COLO668 (cell line): Measurements from ENCODE around the gene IQSEC1.

Source experiments
- DNase-seq: peaks from one replicate; lab custom pipeline; 2025; ENCODE audit not compliant: unreplicated experiment; lab: John Stamatoyannopoulos, UW

Gene IQSEC1

GRCh38 chr3:13051581-13051980 lies 21.6 kb downstream of the IQSEC1 start:
- DNase-seq: no peak

GRCh38 chr3:13051066-13051465 lies 22.2 kb downstream of the IQSEC1 start:
- DNase-seq: no peak

DNA sequence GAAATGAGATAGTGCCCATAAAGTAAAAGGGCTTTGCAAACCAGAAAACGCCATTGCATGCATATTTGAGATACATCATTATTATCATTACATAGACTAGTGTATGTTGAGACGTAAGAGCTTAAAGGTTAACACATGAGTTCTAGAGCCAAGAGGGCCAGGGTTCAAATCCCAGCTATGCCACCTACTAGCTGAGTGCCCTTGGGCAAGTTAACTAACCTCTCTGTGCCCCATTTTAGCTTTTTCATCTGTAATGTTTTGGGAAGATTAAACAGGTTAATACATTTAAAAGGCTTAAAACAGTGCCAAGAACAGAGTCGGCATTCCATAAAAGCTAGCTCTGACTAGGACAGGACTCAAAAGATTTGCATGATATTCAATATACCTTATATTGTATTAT lies 22.8 kb downstream of the IQSEC1 start:
- no peak for DNase-seq

- no peak for DNase-seq
These were observed 23.8 kb downstream of the IQSEC1 start for GRCh38 chr3:13049400-13049799.

DNA sequence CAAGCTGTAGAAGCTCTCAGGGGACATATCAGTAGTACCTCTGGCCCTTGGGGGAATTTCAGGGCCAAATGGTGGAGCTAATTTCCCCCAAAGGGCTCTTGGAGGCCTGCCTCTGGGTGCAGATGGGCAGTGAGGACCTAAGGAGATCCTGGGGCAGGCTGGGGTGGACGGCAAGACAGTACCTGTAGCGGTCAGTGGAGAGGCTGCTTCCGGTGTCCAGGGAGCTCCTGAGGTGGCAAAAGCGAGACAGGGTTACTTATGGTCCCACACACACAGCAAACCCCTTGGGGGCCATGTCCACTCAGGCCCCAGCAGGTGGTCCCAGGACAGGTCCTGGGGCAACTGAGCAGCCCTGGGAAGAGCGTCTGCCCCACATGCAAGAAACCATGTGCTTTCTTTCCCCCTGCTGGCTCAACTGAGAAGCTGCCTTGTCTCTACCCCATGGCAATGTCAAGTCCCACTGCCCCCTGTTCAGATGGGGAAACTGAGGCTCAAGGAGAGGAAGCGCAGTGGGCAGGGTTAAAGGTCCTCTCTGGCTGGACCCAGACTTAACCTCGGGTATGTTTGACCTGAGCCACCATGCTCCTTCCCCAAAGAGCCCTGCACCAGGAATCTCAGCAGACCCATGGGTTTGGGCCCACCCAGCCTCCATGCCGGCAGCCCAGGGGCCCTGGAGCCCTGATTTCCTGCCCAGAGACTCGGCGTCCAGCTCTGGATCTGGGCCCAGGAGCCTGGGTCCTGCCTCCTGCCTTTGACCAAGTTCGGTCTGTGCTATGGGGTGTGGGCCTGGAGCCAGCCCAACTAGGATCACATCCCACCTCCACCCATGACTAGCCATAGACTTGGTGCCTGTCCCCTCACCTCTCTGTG lies 25.7 kb downstream of the IQSEC1 start:
- DNase-seq: no peak

- no peak for DNase-seq
These were observed 26.5 kb downstream of the IQSEC1 start for GRCh38 chr3:13046569-13047274.

DNA sequence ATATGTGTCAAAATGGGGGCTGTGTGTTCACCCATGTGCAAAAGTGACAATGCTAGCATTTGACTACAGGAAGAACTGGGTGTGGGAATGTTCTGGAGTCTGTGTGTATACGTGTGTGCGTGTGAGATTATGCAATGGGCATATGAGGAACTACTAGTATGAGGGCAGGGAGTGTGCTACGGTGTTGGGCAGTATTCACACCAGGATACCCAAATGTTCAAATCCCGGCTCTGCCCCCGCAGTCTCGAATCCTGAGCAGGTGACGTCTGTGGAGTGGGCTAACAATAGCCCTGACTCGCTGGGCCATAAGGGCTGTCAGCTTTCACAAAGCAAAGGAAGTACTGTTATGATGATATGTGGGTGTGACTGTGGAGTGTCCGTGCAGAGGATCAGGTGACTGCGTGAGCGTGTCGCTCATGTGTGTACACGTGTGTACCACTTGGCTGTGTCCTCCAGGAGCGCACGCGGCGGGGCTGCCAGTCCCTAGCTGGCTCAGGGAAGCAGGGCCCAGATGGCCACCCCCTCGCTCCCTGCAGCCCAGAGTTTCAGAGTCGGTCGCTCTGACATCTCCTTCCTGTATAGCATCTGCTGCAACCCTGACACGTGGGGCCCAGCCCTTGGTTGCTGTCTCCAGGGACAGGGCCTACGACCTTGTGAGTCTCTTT lies 27.2 kb downstream of the IQSEC1 start:
- DNase-seq: peak; percentile 25

DNA sequence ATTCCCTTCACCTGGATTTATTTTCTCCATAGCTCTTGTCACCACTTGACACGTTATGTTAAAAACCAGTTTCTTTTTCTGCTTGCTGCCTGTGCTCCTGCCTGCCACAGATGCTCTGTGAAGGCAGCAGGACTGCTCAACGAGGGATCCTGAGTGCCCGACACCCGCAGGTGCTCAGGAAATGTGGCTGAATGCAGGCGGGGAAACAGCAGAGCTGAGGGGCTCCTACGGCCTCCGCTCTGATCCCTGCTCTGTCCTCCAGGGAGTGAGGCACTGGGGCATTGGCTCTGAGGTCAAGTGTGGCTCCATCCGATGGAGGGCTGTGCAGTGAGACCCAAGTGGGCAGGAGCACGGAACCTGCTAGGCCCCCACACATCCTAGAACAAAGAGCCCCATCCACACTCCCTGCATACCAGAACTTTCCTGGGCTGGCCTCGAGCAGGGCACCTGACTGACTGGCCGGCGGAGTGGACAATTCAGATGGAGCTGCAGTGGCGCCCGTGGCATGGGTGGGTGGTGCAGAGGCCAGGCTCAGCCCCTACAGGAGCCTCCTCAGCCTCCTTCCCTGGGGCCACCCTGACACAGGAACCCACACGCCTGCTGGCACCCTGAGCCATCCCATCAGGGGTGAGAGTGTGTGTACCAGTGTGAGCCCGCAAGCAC lies 27.9 kb downstream of the IQSEC1 start:
- DNase-seq: no peak

DNA sequence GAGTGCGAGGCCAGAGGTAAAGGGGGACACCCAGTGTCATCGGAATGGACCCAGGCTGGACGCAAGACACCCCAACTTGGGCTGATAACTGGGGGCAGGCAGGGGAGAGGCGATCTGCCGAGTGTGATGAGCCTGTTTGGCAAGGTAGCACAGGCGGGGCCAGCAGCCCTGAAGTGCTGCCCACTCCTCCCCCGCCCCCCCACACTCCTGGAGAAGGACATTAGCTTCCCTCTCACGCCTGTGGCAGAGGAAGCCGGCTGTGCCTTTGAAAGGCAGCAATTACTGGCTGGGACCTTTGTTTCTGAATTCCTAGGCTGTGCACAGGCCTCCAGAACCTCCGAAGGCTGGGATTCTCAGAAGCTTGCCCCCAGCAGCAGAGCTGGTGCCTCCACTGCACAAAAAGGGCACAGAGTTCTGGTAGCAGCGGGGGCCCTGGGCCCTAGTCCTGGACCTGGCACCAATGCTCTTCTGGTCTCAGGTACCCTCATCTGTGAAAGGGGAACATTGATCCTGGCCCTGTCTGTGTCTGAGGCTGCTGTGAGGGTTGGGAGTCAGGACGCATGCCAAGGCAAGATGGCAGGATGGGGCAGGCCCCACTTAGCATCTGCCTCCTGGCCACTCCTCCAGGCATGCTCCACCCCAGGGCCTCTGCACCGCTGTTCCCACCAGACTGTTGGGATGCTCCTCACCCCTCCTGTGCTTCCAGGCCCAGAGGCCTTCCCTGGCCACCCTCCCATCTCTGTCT lies 28.6 kb downstream of the IQSEC1 start:
- DNase-seq: no peak

- DNase-seq: no peak
These were observed 29.6 kb downstream of the IQSEC1 start for GRCh38 chr3:13043656-13044055.

DNA sequence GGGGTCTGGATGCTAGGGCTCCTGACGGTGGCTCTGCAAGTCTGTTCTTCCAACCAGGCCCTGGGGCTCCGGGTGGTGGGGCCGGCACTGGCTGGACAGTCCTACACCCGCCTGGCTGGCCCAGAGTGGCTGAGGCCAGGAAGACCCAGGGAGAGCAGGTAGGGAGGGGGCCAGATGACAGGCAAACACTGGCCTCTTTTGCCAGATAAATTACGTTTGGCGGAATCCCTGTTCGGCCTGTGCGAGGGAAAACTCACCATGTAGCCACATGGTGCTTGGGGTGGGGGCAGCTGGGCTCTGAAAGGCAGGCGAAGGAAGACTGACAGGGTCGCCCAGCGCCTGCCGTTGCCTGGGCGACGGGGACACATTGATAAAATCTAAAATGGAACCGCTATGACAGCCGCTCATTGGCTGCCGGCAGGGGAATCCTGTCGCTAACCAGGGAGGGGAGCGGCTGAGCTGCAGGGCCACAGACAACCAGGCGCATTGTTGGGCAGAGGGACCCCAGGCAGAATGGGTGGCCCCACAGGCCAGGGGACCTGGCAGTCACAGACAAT lies 30.4 kb downstream of the IQSEC1 start:
- no peak for DNase-seq

DNA sequence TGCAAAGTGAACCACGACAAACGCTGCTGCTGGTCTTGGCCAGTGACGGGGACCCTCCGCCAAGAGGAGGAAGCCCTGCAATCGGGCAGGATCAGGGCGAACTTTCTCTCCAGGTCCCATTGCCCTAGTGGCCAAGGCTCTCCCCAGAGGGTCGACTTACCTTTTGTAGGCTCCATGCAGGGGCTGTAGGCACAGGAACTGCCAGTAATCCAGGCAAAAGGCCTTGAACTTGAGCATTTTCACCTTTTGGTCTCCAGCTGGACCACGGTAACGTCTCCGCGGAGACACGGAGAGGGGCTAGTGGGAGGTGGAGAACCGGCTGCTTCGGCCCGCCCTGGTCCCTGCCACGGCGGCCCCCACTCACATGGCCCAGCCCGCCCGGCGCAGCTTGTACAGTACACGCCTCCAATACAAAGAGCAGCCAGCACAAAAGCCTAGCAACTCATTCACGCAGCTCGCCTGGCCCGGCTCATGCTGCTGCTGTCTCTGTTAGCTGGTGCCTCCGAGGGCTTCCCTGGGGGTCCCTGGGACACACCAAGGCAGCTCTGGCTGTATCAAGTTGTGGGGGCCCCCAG lies 31.0 kb downstream of the IQSEC1 start:
- no peak for DNase-seq

DNA sequence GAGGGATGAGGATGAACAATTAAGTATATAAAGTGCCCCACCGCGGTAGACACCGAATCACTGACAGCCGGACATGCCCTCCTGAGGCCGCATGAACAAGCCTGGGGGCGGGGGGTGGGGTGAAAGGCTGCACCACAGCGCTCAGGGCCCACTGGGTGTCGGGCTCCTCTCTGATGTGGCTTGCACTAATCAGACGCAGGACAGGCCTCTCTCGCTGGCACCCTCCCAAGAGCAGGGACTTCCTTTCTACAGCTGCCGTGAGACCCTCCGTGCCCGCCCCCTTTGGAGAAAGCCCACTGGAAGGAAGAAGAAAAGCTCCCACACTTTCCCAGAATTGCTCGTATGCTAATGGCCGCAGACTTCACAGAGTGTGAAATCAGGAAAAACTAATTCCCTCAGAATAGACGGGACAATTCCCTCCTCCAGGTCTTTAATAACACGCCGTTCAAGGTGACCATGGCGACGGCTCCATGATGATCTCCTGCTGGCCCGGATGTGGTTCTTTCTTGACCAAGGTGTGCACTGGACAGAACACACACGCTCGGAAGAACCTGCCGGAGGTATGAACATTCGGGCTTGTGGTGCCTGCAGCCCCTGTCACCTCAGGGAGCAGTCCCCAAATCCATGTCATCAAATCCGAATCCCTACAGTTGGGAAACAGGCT lies 32.0 kb downstream of the IQSEC1 start:
- no peak for DNase-seq

DNA sequence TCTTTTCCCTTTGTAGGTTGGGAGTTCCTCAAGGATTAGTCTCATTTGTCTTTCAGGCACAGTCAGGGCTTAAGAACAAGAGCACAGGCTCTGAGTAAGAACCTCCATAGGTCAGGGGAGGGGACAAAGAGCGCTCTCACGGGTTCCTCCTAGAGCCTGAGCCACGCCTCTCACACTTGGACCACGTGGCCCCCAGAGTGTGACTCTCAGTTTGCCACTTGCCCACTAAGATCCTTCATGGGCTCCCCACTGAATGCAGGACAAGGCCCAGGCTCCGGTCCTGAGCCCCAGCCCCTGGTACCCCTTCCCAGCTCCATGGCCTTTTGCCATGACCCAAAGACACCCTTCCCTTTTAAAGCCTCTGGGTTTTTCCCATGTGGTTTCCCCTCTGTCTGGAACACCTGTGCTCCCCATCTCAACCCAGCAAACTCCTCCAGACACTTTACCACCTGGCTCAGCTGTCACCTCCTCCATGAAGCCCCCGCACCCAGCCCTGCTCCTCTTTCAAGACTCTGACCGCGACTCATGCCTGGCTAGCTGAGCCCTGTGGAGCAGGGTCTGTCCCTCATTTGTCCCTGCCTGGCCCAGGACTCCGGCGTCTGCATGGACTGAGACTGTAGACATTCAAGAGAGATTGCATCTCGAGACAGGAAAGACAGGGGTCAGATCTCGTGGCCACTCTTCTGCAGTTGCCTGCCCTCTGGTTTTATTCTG lies 32.7 kb downstream of the IQSEC1 start:
- DNase-seq: no peak

DNA sequence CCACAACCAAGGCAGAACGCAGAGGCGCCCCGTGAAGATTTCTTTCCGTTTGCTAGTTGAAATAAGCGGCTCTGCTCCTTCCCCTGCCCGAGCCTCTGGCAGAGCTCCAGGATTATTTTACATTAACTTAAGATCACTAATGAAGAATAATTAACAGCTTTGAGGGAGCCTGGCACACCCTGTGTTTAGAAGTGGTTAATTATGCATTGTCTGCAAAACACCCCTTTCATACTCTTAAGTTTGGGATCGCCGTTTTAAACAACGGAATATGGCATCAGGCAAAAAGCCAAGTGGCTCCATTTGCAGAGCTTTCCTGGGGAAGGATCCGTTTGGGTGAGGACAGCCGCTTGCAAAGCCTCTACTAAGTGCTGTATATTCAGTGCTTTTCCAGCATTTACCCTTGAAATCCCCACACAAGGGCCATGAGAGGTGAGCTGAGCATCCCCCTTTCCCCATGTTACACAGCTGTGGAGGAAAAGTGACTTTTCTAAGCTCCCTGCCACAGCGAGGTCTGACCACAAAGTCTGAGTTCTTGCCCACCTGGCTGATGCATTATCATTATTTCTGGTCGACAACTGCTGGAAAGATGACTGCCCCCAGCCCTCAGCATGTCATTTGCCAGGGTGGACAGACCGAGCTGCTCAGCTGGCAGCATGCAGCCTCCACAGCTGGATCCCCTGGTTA lies 33.9 kb downstream of the IQSEC1 start:
- no peak for DNase-seq

DNA sequence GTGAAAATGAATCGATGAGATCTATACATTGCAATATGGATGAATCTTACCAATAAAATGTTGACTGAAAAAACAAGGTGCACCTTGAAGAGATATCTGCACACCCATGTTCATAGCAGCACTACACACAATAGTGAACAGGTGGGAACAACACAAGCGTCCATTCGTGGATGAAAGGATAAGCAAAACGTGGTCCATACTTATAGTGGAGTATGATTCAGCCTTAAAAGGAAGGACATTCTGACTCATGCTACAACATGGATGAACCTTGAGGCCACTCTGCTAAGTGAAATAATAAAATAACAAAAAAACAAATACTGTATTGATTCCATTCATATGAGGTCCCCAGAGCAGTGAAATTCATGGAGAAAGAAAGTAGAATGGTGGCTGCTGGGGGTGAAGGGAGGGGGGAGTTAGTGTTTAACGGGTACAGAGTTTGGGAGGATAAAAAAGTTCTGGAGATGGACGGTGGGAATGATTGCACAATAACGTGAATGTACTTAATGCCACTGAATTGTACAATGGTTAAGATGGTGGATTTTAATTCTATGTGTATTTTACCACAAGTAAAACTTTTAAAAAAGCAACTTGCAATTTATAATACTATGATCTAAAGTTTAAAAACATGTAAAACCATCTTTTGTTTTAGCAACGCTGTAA lies 35.6 kb downstream of the IQSEC1 start:
- no peak for DNase-seq

GRCh38 chr3:13034861-13035260 lies 38.4 kb downstream of the IQSEC1 start:
- DNase-seq: no peak
